Measurements from ENCODE around the gene EMC7. TPM values are rescaled to one million over a fixed set of nuclear protein-coding genes. Genes with fewer than 3 reads are reported as not detected.
"Not testable (repeated sequence)": the region's sequence is repeated elsewhere in the genome, so short reads cannot be mapped to it uniquely, and the experiment has no call there.

The EMC7 gene
- total and polyA plus RNA-seq, 4 donors, result 40.5 to 101 (median 72.2) TPM

- no peak for DNase-seq (ENCODE audit: low read depth in 4 of 6, low spot score in 6 of 6)
- H3K9me3 ChIP-seq (ENCODE audit: control insufficient read depth, insufficient read depth, low read length), result no peaks in the 10 kb centered on the region
- H3K27me3 ChIP-seq (ENCODE audit: control insufficient read depth, insufficient read depth, low read length), result no peaks in the 10 kb centered on the region
- no peak overlapping the region for H3K27ac ChIP-seq (ENCODE audit: low read depth, low read length)
- peaks cover 3% of the 10 kb centered on the region for H3K4me1 ChIP-seq (ENCODE audit: control insufficient read depth, insufficient read depth, low read length)
- no peaks in the 10 kb centered on the region for H3K36me3 ChIP-seq (ENCODE audit: control insufficient read depth, insufficient read depth, low read length)
- no CpG with 5 or more reads among the region's 1 CpG for WGBS (ENCODE audit: insufficient coverage)
- no peak overlapping the region for H3K4me3 ChIP-seq (ENCODE audit: low read depth, low read length)
Observed at GRCh38 chr15:34064438-34064837, 37.2 kb downstream of the EMC7 start.

- no peaks in the 10 kb centered on the region for H3K9me3 ChIP-seq (ENCODE audit: control insufficient read depth, insufficient read depth, low read length)
- no peaks in the 10 kb centered on the region for H3K36me3 ChIP-seq (ENCODE audit: control insufficient read depth, insufficient read depth, low read length)
- no peak overlapping the region for H3K27ac ChIP-seq (ENCODE audit: low read depth, low read length)
- no peaks in the 10 kb centered on the region for H3K27me3 ChIP-seq (ENCODE audit: control insufficient read depth, insufficient read depth, low read length)
- no peak for DNase-seq (ENCODE audit: low read depth in 4 of 6, low spot score in 6 of 6)
- WGBS (ENCODE audit: insufficient coverage), result 77% methylated on average over 3 of the region's 3 CpGs
- no peak overlapping the region for H3K4me3 ChIP-seq (ENCODE audit: low read depth, low read length)
- peaks cover 3% of the 10 kb centered on the region for H3K4me1 ChIP-seq (ENCODE audit: control insufficient read depth, insufficient read depth, low read length)
Observed at GRCh38 chr15:34059946-34060345, 41.7 kb downstream of the EMC7 start.

GRCh38 chr15:34059476-34059875, 42.2 kb downstream of the EMC7 start:
- WGBS (ENCODE audit: insufficient coverage), result 76% methylated on average over 2 of the region's 2 CpGs
- no peaks in the 10 kb centered on the region for H3K36me3 ChIP-seq (ENCODE audit: control insufficient read depth, insufficient read depth, low read length)
- no peaks in the 10 kb centered on the region for H3K9me3 ChIP-seq (ENCODE audit: control insufficient read depth, insufficient read depth, low read length)
- H3K4me1 ChIP-seq (ENCODE audit: control insufficient read depth, insufficient read depth, low read length), result peaks cover 3% of the 10 kb centered on the region
- DNase-seq (ENCODE audit: low read depth in 4 of 6, low spot score in 6 of 6), result no peak
- H3K4me3 ChIP-seq (ENCODE audit: low read depth, low read length), result no peak overlapping the region
- no peaks in the 10 kb centered on the region for H3K27me3 ChIP-seq (ENCODE audit: control insufficient read depth, insufficient read depth, low read length)
- H3K27ac ChIP-seq (ENCODE audit: low read depth, low read length), result no peak overlapping the region

GRCh38 chr15:34056911-34057310, 44.8 kb downstream of the EMC7 start:
- WGBS (ENCODE audit: insufficient coverage), result 80% methylated on average over 1 of the region's 5 CpGs
- Histone ChIP-seq H3K36me3 (ENCODE audit: control insufficient read depth, insufficient read depth, low read length) (no peaks in the 10 kb centered on the region), H3K9me3 (ENCODE audit: control insufficient read depth, insufficient read depth, low read length) (no peaks in the 10 kb centered on the region), H3K4me3 (ENCODE audit: low read depth, low read length) (no peak overlapping the region), H3K27ac (ENCODE audit: low read depth, low read length) (no peak overlapping the region), H3K27me3 (ENCODE audit: control insufficient read depth, insufficient read depth, low read length) (no peaks in the 10 kb centered on the region), H3K4me1 (ENCODE audit: control insufficient read depth, insufficient read depth, low read length) (no peaks in the 10 kb centered on the region)
- no peak for DNase-seq (ENCODE audit: low read depth in 4 of 6, low spot score in 6 of 6)

- whole genome bisulfite sequencing (ENCODE audit: insufficient coverage), result no CpG with 5 or more reads among the region's 3 CpGs
- DNase-seq (ENCODE audit: low read depth in 4 of 6, low spot score in 6 of 6), result no peak
- H3K9me3 ChIP-seq (ENCODE audit: control insufficient read depth, insufficient read depth, low read length), result no peaks in the 10 kb centered on the region
Observed at GRCh38 chr15:34055868-34056595, 45.6 kb downstream of the EMC7 start.

GRCh38 chr15:34054081-34054707, 47.5 kb downstream of the EMC7 start:
- Histone ChIP-seq H3K36me3 (ENCODE audit: control insufficient read depth, insufficient read depth, low read length) (no peaks in the 10 kb centered on the region), H3K27me3 (ENCODE audit: control insufficient read depth, insufficient read depth, low read length) (no peaks in the 10 kb centered on the region), H3K9me3 (ENCODE audit: control insufficient read depth, insufficient read depth, low read length) (peaks cover 2% of the 10 kb centered on the region), H3K27ac (ENCODE audit: low read depth, low read length) (no peak overlapping the region), H3K4me3 (ENCODE audit: low read depth, low read length) (no peak overlapping the region), H3K4me1 (ENCODE audit: control insufficient read depth, insufficient read depth, low read length) (no peaks in the 10 kb centered on the region)
- WGBS (ENCODE audit: insufficient coverage), result no CpG with 5 or more reads among the region's 3 CpGs
- no peak for DNase-seq (ENCODE audit: low read depth in 4 of 6, low spot score in 6 of 6)

More at GRCh38 chr15:34055868-34056595, 45.6 kb downstream of the EMC7 start:
- no peak overlapping the region for H3K4me3 ChIP-seq (ENCODE audit: low read depth, low read length)
- no peak overlapping the region for H3K27ac ChIP-seq (ENCODE audit: low read depth, low read length)
- H3K27me3 ChIP-seq (ENCODE audit: control insufficient read depth, insufficient read depth, low read length), result no peaks in the 10 kb centered on the region
- no peaks in the 10 kb centered on the region for H3K36me3 ChIP-seq (ENCODE audit: control insufficient read depth, insufficient read depth, low read length)
- no peaks in the 10 kb centered on the region for H3K4me1 ChIP-seq (ENCODE audit: control insufficient read depth, insufficient read depth, low read length)

- not testable (repeated sequence) for H3K4me1 ChIP-seq (ENCODE audit: control insufficient read depth, insufficient read depth, low read length); H3K27ac ChIP-seq (ENCODE audit: low read depth, low read length); H3K9me3 ChIP-seq (ENCODE audit: control insufficient read depth, insufficient read depth, low read length); DNase-seq (ENCODE audit: low read depth in 4 of 6, low spot score in 6 of 6); H3K4me3 ChIP-seq (ENCODE audit: low read depth, low read length); H3K27me3 ChIP-seq (ENCODE audit: control insufficient read depth, insufficient read depth, low read length); H3K36me3 ChIP-seq (ENCODE audit: control insufficient read depth, insufficient read depth, low read length)
- WGBS (ENCODE audit: insufficient coverage), result no CpG with 5 or more reads among the region's 1 CpG
Observed at GRCh38 chr15:34050385-34050784, 51.3 kb downstream of the EMC7 start.

- Histone ChIP-seq H3K27ac (ENCODE audit: low read depth, low read length) (no peak overlapping the region), H3K9me3 (ENCODE audit: control insufficient read depth, insufficient read depth, low read length) (peaks cover 2% of the 10 kb centered on the region), H3K4me1 (ENCODE audit: control insufficient read depth, insufficient read depth, low read length) (no peaks in the 10 kb centered on the region), H3K36me3 (ENCODE audit: control insufficient read depth, insufficient read depth, low read length) (no peaks in the 10 kb centered on the region), H3K4me3 (ENCODE audit: low read depth, low read length) (no peak overlapping the region), H3K27me3 (ENCODE audit: control insufficient read depth, insufficient read depth, low read length) (no peaks in the 10 kb centered on the region)
- DNase-seq (ENCODE audit: low read depth in 4 of 6, low spot score in 6 of 6), result no peak
- 100% methylated on average over 1 of the region's 2 CpGs for WGBS (ENCODE audit: insufficient coverage)
Observed at GRCh38 chr15:34049112-34049511, 52.5 kb downstream of the EMC7 start.

- no peak overlapping the region for H3K27ac ChIP-seq (ENCODE audit: low read depth, low read length)
- H3K4me1 ChIP-seq (ENCODE audit: control insufficient read depth, insufficient read depth, low read length), result no peaks in the 10 kb centered on the region
- peaks cover 2% of the 10 kb centered on the region for H3K9me3 ChIP-seq (ENCODE audit: control insufficient read depth, insufficient read depth, low read length)
- DNase-seq (ENCODE audit: low read depth in 4 of 6, low spot score in 6 of 6), result no peak
- no peaks in the 10 kb centered on the region for H3K36me3 ChIP-seq (ENCODE audit: control insufficient read depth, insufficient read depth, low read length)
- 84% methylated on average over 10 of the region's 10 CpGs for WGBS (ENCODE audit: insufficient coverage)
- H3K4me3 ChIP-seq (ENCODE audit: low read depth, low read length), result no peak overlapping the region
- no peaks in the 10 kb centered on the region for H3K27me3 ChIP-seq (ENCODE audit: control insufficient read depth, insufficient read depth, low read length)
Observed at GRCh38 chr15:34047893-34048775, 53.5 kb downstream of the EMC7 start.

Measured in spinal cord (tissue), 10 donors.